Measurements from ENCODE around the gene KLHL29. TPM values are rescaled to one million over a fixed set of nuclear protein-coding genes. Genes with fewer than 3 reads are reported as not detected.

The KLHL29 gene
- total RNA-seq, 1 experiment from 2014 or later: 12.2 TPM

- POLR2A ChIA-PET (ENCODE audit: low non-redundant PET): no interaction called here
- Histone ChIP-seq H3K4me1 (ENCODE audit: insufficient read depth, low read length, poor library complexity, severe bottlenecking) (peaks cover 42% of the 10 kb centered on the region), H3K36me3 (ENCODE audit: insufficient read depth, low read length, poor library complexity, severe bottlenecking) (no peaks in the 10 kb centered on the region), H3K27ac (ENCODE audit: low read depth, low read length, poor library complexity, severe bottlenecking) (peak overlapping the region; percentile 74), H3K27me3 (replicated peaks; ENCODE audit: insufficient read depth, low read depth, low read length, poor library complexity) (no peaks in the 10 kb centered on the region), H3K4me3 (ENCODE audit: low read depth, low read length, poor library complexity, severe bottlenecking) (no peak overlapping the region), H3K9me3 (ENCODE audit: low read depth, low read length, poor library complexity, severe bottlenecking) (no peaks in the 10 kb centered on the region)
- intact Hi-C loops (cut with micrococcal nuclease; ENCODE audit: unreplicated experiment): no loop called here
- BruUV-seq (replicated peaks): no TSS peak
- no peak for TF ChIP-seq CTCF (conservative IDR thresholded peaks at IDR 0.05; ENCODE audit: low read depth, low read length)
- TF ChIP-seq EZH2 (IDR thresholded peaks at IDR 0.05; ENCODE audit: borderline replicate concordance, low read depth, low read length, poor library complexity, severe bottlenecking): no peak
- CTCF ChIA-PET: no interaction called here
- DNase-seq (ENCODE audit: low spot score): peak; percentile 61
These were observed 114.0 kb downstream of the KLHL29 start for GRCh38 chr2:23498943-23499342.

GRCh38 chr2:23499439-23499838, 114.5 kb downstream of the KLHL29 start:
- intact Hi-C loops (cut with micrococcal nuclease; ENCODE audit: unreplicated experiment): no loop called here
- no peaks in the 10 kb centered on the region for H3K36me3 ChIP-seq (ENCODE audit: insufficient read depth, low read length, poor library complexity, severe bottlenecking)
- no peak for TF ChIP-seq EZH2 (IDR thresholded peaks at IDR 0.05; ENCODE audit: borderline replicate concordance, low read depth, low read length, poor library complexity, severe bottlenecking)
- TF ChIP-seq CTCF (conservative IDR thresholded peaks at IDR 0.05; ENCODE audit: low read depth, low read length): no peak
- H3K4me1 ChIP-seq (ENCODE audit: insufficient read depth, low read length, poor library complexity, severe bottlenecking): peaks cover 42% of the 10 kb centered on the region
- H3K4me3 ChIP-seq (ENCODE audit: low read depth, low read length, poor library complexity, severe bottlenecking): no peak overlapping the region
- no peaks in the 10 kb centered on the region for H3K9me3 ChIP-seq (ENCODE audit: low read depth, low read length, poor library complexity, severe bottlenecking)
- DNase-seq (ENCODE audit: low spot score): no peak
- H3K27me3 ChIP-seq (replicated peaks; ENCODE audit: insufficient read depth, low read depth, low read length, poor library complexity): no peaks in the 10 kb centered on the region
- BruUV-seq (replicated peaks): no TSS peak
- ChIA-PET POLR2A (ENCODE audit: low non-redundant PET) (no interaction called here), CTCF (no interaction called here)
- peak overlapping the region; percentile 74 for H3K27ac ChIP-seq (ENCODE audit: low read depth, low read length, poor library complexity, severe bottlenecking)

GRCh38 chr2:23500836-23501235, 115.9 kb downstream of the KLHL29 start:
- no TSS peak for BruUV-seq (replicated peaks)
- no peak overlapping the region for H3K4me3 ChIP-seq (ENCODE audit: low read depth, low read length, poor library complexity, severe bottlenecking)
- CTCF ChIA-PET: no interaction called here
- no peak overlapping the region for H3K27ac ChIP-seq (ENCODE audit: low read depth, low read length, poor library complexity, severe bottlenecking)
- POLR2A ChIA-PET (ENCODE audit: low non-redundant PET): no interaction called here
- peaks cover 38% of the 10 kb centered on the region for H3K4me1 ChIP-seq (ENCODE audit: insufficient read depth, low read length, poor library complexity, severe bottlenecking)
- intact Hi-C loops (cut with micrococcal nuclease; ENCODE audit: unreplicated experiment): no loop called here
- H3K36me3 ChIP-seq (ENCODE audit: insufficient read depth, low read length, poor library complexity, severe bottlenecking): no peaks in the 10 kb centered on the region
- H3K9me3 ChIP-seq (ENCODE audit: low read depth, low read length, poor library complexity, severe bottlenecking): no peaks in the 10 kb centered on the region
- DNase-seq (ENCODE audit: low spot score): no peak
- no peaks in the 10 kb centered on the region for H3K27me3 ChIP-seq (replicated peaks; ENCODE audit: insufficient read depth, low read depth, low read length, poor library complexity)
- TF ChIP-seq EZH2 (IDR thresholded peaks at IDR 0.05; ENCODE audit: borderline replicate concordance, low read depth, low read length, poor library complexity, severe bottlenecking) (no peak), CTCF (conservative IDR thresholded peaks at IDR 0.05; ENCODE audit: low read depth, low read length) (no peak)
